Stimulated activated naive CD4-positive, alpha-beta T cell treated with Interleukin-2 at 50 U/mL for 16 hours (primary cell): ENCODE results near the gene RBKS.

ENCODE experiments used
- DNase-seq: peaks from one replicate; lab custom pipeline; 2025; lab: John Stamatoyannopoulos, UW

RBKS gene

DNA sequence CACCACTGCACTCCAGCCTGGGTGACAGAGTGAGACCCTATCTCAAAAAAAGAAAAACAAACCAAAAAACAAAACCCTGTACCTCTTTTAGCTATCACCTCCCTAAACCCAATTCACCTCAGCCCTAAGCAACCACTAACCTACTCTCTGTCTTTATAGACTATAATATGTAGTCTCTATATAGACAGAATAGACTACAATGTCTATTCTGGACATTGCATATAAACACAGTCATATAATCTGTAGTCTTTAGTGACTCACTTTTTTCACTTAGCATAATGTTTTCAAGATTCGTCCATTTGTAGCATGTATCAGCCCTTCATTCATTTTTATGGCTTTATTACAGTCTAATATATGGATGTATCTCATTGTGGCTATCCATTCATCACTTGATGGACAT lies 155.9 kb downstream of the RBKS start:
- no peak for DNase-seq
